ENCODE measurements around the gene FAM163B.

FAM163B gene

DNA sequence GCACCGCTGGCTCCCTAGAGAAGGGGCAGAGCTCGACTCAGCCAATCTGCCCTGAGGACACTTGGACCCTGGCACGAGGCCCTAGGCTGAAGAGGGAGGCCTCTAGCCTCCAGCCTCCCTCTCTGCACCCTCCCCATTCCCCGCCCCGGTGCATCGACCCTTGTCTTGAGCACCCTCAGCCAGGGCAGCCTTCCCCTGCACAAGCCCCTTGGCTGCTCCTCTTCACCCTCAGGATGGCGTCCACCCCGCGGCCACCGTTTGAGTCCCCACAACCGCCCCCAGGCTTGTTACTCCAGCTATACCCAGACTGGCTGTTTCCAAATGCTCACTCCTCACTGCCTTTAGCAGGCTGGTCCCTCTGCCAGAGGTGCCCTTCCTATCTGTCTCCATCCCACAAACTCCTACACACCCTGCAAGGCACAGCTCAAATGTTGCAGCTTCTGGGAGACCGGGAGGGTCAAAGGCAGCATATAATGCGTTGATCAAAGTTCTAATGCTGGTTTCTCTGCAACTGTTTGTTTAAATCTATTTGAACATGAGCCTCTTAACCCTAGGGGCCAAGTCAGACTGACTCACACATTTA is 6.5 kb upstream of the FAM163B start:
- no peak for DNase-seq

DNA sequence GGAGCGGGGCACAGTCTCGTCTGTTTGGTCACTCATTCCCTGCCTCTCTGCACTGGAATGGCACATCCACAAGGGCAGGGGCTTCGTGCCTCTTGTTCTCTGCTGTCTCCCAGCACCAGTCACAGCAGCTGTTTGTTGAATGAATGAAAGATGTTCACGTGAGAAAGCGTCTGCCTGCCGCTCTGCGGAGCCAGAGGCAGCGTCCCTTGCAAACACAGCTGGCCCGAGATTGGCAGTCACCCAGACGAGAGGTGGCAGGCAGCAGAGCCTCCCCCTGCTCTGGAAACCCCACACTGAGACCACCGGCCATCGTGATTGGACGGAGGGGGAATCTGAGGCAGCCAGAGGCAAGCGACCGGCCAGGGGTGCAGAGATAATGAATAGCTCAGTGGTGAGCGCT is 6.0 kb upstream of the FAM163B start:
- DNase-seq = no peak

- DNase-seq = no peak
Measured at GRCh38 chr9:133614678-133615077, 5.5 kb upstream of the FAM163B start.

DNA sequence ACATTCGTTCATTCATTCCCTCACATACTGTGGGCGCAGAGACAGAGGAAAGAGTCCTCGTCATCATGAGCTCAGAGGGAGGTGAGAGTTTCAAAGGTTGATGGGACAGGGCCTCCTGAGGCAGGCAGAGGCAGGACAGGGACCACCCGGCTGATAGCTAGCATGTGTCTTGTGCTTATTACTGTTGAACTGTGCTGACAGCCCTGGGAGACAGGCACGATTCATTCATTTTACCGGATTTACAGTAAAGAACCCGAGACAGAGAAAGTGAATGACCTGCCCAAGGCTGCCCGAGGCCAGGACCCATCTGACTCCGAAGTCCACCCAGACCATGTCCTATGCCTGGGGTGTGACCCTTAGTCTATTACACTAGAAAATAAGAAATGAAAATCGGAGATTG is 4.9 kb upstream of the FAM163B start:
- no peak for DNase-seq

DNA sequence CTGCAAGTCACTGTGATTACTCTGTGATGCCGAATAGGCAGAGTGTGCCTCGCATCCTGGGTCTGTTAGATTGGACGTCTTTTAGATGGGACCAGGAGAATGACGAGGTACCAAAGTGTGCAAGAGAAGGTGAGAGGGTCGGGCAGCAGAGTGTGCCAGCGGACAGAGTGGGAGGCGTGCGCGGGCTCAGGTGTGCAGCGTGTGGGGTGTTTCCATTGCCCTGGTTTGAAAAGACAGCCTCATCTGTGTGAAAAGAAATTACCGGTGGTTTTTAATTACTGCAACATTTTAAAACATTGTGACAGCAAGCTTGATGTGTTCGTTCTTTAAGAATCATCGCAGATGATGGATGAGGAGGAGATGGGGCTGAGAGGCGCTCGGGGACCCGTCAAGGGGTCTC is 4.2 kb upstream of the FAM163B start:
- DNase-seq = no peak

DNA sequence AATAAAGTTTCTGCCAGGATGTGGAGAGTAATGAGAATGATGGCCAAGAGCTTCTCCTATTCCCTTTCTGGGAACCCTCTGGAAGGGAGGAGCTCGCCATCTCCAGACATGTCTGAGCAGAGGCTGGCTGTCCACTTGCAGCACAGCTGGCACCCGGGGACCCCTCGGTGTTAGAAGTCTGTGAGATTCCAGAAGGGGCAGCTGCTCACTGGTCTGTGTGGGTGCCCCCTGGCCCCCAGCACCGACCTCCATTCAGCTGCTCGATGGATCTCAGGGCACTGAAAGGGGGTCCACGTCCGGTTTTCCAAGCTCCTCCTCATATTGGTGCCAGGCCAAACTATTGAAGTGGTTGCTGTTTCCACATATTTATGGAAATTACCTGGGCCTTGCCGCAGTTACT is 3.6 kb upstream of the FAM163B start:
- no peak for DNase-seq

- DNase-seq = no peak
Measured at GRCh38 chr9:133612051-133612450, 2.9 kb upstream of the FAM163B start.

DNA sequence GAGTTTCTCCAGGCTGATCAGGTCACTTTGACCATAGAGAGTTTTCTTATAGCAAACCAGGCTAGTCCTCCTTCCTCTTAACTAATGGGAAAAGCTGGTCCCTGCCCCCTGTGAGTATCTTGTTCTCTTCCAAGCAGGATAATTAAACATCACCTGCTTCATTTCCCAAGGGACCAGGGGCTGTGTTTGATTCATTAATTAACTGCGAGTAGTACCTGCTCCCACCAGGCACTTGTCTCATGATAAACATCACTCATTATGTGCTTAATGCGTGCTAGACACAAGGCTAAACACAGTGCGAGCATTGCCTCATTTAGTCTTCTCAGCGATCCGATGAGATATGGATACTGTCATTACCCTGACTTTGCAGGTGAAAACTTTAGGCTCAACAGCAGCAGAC is 1.7 kb upstream of the FAM163B start:
- DNase-seq = no peak

GRCh38 chr9:133608889-133609288 is 300 bp downstream of the FAM163B start:
- DNase-seq = no peak

DNA sequence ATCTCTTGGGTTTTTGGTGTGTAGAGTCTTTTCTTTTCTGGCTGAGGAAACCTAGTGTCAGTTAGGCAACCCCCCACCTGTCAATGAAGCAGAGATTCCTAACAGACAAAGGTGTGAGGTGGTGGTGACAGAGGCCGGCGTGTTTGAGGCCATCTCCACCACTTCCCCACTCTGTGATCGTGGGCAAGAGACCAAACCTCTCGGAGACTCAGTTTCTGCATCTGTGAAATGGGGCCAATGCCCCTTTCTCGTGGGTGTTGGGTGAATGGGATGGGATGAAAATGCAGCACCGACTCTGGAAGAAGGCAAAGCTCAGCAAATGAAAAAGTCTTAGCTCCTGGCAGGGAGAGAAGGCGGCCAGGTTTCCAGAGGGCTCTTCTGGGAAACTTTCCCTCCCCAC is 807 bp downstream of the FAM163B start:
- DNase-seq = no peak

GRCh38 chr9:133607976-133608375 is 1.2 kb downstream of the FAM163B start:
- DNase-seq = no peak

DNA sequence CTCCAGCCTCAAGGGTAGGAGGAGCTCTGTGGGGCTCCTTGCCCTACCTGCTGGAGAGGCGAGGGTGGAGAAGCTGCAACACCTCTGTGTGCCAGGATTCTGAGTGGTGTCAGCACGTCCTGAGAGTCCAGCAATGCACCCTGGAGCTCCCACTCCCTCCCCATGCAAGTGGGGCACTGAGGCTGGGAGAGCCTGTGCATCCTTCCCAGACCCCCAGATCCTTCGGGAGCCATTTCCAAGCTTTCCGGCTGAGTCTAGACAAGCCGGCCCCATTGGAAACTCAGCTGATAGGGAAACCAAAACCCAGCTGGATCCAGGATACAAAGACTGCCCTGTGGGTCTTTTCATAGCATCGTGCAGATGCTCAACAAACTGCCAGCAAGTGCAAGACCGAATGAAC is 1.8 kb downstream of the FAM163B start:
- no peak for DNase-seq

DNA sequence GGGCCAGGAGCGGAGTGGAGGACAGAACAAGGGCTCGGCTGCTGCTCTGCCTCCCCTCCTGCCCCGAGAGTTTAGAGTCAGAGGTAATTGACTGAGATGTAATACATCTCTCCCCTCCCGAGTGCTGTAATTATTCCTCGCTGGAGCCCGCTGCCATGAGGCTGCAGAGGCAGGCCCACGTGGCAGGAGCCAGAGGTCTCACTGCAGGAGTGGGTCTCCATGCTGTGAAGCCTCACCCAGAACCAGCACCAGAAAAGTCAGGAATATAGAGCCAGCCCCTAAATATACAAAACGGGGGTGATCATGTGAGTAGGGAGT is 2.5 kb downstream of the FAM163B start:
- DNase-seq = no peak

- no peak for DNase-seq
Measured at GRCh38 chr9:133605856-133606707, 3.1 kb downstream of the FAM163B start.

- no peak for DNase-seq
Measured at GRCh38 chr9:133605446-133605845, 3.7 kb downstream of the FAM163B start.

GRCh38 chr9:133604856-133605255 is 4.3 kb downstream of the FAM163B start:
- DNase-seq = no peak

- no peak for DNase-seq
Measured at GRCh38 chr9:133604214-133604613, 5.0 kb downstream of the FAM163B start.

- no peak for DNase-seq
Measured at GRCh38 chr9:133603135-133603927, 5.9 kb downstream of the FAM163B start.

DNA sequence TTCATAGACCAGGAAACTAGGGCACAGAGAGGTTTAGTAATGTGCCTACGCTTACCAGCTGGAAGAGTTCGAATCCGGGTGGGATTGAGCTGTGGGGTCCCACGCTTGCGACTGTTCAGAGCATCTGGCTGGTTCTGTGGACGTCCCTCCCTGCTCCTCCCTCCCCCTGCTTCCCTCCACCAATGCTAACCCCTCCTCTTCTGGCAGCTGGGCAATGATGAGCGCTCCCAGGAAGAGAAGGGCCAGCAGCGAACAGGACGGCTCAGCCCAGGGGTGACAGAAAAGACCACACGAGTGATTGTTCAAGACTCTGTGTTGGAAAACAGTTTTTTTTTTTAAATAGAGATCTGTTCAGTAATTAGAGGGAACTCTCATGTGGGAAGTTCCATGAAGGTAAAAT is 6.9 kb downstream of the FAM163B start:
- DNase-seq = no peak

- no peak for DNase-seq
Measured at GRCh38 chr9:133601746-133602145, 7.4 kb downstream of the FAM163B start.

- no peak for DNase-seq
Measured at GRCh38 chr9:133600739-133601138, 8.4 kb downstream of the FAM163B start.

- DNase-seq = no peak
Measured at GRCh38 chr9:133599470-133600173, 9.6 kb downstream of the FAM163B start.

DNA sequence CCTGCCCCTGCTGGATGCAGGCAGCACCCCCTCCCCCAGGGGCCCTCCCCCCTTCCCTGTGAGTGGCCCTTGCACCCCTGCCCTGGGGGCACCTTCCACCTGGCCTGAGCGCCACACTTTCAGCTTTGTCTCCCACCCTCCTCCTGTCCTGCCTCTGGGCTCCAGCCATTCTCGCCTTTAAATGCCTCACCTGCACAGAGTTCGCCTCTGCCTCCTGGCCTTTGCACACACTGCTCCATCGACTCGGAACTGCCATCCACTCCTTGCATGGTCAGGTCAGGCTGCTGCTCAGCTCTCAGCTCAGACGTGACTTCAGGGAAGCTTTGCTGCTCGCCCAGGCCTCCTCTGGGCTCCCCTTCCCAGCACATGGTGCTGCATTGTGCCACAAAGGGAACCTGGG is 10.2 kb downstream of the FAM163B start:
- DNase-seq = no peak

All from islet precursor cell (in vitro differentiated cells).